Effector memory CD4-positive, alpha-beta T cell (primary cell): ENCODE data around the gene ONECUT3.
A peak's percentile ranks its signal among the peaks of the same experiment; 100 is the strongest.

ENCODE experiments used
- DNase-seq, 3 donors: peaks; one replicate each; pipeline ENCODE4 v3.0.0-alpha.2; 2020
- H3K27ac ChIP-seq: 2 replicates; pipeline ENCODE4 v1.7.0; 2013; ENCODE audit warnings: mild to moderate bottlenecking, low read length, moderate library complexity; ENCODE audit not compliant: insufficient read depth, poor library complexity, severe bottlenecking
- H3K27me3 ChIP-seq: replicated peaks from 2 replicates; pipeline ENCODE4 v1.7.0; 2013; ENCODE audit warnings: mild to moderate bottlenecking, low read length; ENCODE audit not compliant: insufficient read depth, control insufficient read depth, poor library complexity, severe bottlenecking
- H3K36me3 ChIP-seq: 2 replicates; pipeline ENCODE4 v1.7.0; 2013; ENCODE audit warnings: mild to moderate bottlenecking, low read length, moderate library complexity; ENCODE audit not compliant: control insufficient read depth, insufficient read depth
- H3K4me1 ChIP-seq: 2 replicates; pipeline ENCODE4 v1.7.0; 2013; ENCODE audit warnings: low read length, mild to moderate bottlenecking; ENCODE audit not compliant: control insufficient read depth, insufficient read depth, poor library complexity, severe bottlenecking
- H3K4me3 ChIP-seq: 2 replicates; pipeline ENCODE4 v1.7.0; 2013; ENCODE audit warnings: low read length, low read depth, mild to moderate bottlenecking; ENCODE audit not compliant: insufficient read depth, poor library complexity, severe bottlenecking
- H3K9me3 ChIP-seq: 2 replicates; pipeline ENCODE4 v1.7.0; 2013; ENCODE audit warnings: mild to moderate bottlenecking, low read length, moderate library complexity; ENCODE audit not compliant: control insufficient read depth

The ONECUT3 gene

DNA sequence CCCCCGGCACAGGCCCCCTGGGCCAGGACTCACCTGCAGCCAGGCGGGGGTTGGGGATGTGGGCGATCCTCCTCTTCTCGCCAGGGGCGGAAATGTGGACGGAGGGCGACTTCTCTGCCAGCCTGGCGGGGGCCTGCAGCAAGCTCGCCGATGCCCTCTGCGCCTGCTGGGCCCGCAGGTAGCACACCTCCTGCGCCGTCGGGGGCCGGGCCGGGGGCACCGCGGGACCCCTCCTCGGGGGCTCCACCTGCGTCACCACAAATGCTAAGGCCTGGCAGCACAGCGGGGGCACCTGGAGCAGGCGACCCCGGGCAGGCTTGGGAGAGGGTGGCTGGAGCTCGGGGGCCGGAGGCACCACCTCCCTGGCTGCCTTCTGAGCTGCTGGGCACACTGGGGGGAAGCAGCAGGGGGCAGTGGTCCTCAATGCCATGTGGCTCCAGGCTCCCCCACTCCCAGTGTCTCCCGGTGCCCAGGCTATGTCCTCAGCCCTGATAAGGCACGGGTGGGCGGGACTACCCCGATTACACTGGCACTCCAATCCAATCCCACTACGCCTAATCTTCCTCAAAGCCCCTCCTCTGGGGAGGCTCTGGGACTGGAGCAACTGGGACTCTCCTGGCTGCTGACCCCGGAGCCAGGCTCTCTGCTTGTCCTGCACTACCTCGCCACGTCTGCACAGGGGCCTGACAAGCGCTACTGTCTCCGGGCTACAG lies 70.4 kb downstream of the ONECUT3 start:
- no peak for DNase-seq
- Histone ChIP-seq H3K27ac (no peak overlapping the region), H3K9me3 (no peaks in the 10 kb centered on the region), H3K4me3 (no peak overlapping the region), H3K4me1 (no peaks in the 10 kb centered on the region), H3K36me3 (peaks cover 68% of the 10 kb centered on the region), H3K27me3 (no peaks in the 10 kb centered on the region)

DNA sequence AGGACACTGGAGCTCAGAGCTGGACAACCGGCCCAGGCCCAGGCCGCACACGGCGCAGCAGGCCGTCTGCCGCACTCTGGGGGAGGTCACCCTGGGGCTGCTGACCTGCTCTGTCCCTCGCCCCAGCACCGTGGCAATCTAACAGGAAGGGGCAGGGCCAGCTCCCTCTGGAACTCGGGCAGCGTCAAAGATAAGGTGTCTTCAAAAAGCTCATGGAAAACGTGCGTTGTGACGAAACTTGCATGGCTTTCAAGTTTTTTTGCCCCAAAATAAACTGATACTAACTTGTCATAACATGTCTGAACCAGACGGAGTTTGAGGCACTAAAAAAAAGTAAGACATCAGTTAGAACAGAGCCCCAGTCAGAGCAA lies 70.9 kb downstream of the ONECUT3 start:
- Histone ChIP-seq H3K36me3 (peaks cover 68% of the 10 kb centered on the region), H3K27me3 (no peaks in the 10 kb centered on the region), H3K4me1 (no peaks in the 10 kb centered on the region), H3K9me3 (no peaks in the 10 kb centered on the region), H3K4me3 (no peak overlapping the region), H3K27ac (no peak overlapping the region)
- DNase-seq: no peak

DNA sequence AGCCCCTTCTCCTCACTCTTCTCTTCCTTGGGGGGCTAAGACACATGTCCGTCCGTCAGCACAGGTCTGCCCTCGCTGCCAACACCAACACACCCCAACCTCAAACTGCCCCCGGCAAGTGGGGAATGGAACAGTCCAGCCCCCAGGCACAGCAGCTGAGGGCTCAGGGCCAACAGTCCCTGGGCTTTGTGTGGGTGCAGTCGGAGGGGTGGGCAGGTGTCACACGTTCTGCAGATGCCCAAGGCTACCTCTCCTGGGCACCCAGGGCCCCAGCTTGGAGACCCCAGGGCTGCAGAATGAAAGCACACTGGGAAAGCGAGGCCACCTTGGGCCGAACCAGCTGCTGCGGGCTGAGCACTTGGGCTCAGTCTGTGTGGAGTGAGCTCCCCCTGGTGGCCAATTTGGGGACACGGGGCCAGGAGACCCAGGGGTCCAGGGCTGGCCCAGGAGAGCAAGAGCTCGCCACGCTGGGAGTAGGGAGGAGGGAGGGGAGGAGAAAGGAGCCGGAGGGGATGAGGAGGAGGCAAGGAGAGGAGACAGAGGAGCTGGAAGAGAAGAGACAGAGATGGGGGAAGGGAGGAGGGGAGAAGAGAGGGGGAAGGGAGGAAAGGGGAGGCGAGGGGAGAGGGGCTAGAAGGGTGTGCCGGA lies 72.7 kb downstream of the ONECUT3 start:
- Histone ChIP-seq H3K4me3 (no peak overlapping the region), H3K4me1 (no peaks in the 10 kb centered on the region), H3K9me3 (no peaks in the 10 kb centered on the region), H3K27ac (no peak overlapping the region), H3K27me3 (no peaks in the 10 kb centered on the region), H3K36me3 (peaks cover 63% of the 10 kb centered on the region)
- DNase-seq: peak; percentile 54 to 72 (median 60)

DNA sequence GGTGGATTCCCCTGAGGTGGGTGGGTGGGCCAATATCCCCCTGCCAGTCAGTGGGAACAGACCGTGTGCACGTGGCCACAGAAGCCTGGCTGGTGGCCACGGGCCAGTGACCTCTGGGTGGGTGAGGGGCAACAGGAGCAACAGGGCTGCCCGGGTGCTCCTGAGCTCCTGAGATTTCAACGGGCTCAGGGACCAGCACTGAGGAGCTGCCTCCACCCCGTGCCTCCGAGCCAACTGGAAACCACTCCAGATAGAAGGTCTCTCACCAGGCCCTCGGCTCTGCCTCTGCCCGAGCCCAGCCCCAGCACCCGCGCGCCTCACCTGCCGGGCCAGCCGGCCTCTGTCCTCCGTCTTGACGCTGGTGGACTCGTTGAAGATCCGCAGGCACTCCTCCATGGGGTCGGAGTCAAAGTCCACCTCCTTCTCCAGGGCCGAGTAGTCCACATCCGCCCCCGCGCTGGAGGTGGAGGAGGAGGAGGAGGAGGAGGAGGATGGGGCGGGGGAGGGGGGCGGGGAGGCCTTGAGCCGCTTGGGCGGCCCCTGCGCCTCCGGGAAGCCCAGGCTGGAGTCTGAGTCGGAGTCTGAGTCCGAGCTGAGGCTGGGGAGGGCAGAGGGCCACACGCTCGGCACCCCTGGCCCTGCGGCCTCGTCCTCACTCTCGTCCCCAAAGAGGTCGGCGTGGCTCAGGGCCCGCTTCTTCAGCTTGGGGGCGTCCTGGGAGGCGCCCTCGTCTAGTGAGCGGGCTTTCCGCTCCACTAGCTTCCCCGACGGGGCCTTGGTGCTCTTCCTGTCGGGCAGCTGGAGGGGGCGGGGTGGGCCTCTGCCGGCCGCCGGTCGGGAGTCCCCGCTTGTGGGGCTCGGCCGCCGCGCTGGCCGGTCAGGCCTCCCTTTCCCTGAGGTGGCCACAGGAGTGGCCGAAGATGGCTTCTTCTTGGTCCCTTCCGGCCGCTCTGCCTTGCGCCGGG lies 73.5 kb downstream of the ONECUT3 start:
- Histone ChIP-seq H3K27ac (no peak overlapping the region), H3K27me3 (no peaks in the 10 kb centered on the region), H3K9me3 (no peaks in the 10 kb centered on the region), H3K4me1 (no peaks in the 10 kb centered on the region), H3K4me3 (no peak overlapping the region), H3K36me3 (peaks cover 58% of the 10 kb centered on the region)
- no peak for DNase-seq

DNA sequence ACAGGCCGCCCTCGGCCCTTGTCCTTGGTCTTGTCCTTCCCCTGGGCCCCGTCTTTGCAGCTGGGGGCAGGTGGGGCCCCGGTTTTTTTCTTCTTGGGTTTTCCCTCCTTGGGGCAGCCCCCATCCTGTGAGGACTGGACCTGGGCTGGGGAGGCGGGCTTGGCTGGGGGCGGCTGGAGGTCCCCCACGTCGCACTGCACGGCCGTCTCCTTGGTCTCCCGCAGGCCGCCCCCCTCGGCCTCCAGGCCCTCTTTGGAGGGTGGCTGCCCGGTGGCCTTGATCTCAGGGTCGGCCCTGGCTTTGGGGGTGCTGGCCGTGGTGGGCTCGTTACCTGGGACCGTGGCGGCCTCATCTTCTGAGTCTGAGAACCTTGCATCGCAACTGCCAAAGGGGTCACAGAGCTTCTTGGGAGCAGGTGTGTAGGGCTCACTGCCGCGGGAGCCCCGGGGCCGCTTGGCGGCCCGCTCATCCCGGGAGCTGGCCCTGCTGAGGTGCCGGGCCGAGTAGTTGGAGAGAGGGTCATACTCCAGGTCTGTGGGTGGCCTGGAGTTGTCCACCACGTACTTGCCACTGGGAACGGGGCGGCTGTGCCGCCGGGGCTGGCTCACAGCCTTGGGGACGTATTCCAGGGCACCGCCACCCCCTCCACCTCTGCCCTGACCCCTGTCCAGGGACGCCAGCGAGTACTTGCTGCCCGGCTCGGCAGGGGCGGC lies 74.4 kb downstream of the ONECUT3 start:
- Histone ChIP-seq H3K4me1 (no peaks in the 10 kb centered on the region), H3K27ac (no peak overlapping the region), H3K36me3 (peaks cover 50% of the 10 kb centered on the region), H3K4me3 (no peak overlapping the region), H3K9me3 (no peaks in the 10 kb centered on the region), H3K27me3 (no peaks in the 10 kb centered on the region)
- DNase-seq: no peak

DNA sequence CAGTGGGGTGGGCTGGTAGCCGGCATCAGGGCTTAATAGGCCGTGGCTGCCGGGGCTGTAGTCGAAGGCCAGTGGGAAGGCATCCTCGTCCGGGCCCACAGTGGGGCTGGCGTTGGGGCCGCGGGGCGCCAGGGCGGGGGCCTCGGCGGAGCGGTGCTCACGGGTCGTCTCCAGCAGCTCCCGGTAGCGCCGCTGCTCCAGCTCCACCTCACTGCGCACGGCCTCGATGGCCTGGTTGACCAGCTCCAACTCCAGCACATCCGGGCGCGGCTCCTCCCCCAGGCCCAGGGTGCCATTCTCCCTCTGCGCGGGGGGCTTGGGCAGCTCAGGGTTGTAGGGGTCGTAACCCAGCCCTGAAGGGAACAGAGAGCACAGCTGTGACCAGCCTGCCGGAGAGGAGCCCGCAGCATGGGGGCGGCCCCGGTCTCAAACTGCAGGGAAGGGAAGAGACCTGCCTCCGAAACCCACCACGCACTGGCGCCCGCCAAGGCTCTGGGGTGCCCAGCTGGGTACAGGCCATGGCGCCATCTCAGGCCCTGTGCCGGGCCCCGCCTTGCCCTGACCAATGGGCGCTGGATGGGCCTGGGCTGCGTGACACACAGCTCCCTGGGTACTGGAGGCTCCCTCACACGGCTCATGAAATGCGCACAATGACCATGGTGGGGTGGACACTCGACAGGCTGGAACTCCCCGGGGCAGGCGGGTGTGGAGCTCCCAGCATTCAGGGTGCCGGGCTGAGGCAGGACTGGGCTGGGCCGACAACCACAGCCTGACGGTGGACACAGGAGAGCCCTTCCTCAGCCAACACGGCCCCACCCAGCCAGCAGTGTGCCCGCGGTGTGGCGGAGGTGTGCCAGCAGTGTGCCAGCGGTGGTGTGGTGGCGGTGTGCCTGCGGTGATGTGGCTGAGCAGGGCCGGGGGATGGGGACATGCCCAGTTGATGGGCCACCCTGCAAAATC lies 75.3 kb downstream of the ONECUT3 start:
- Histone ChIP-seq H3K27me3 (no peaks in the 10 kb centered on the region), H3K27ac (no peak overlapping the region), H3K36me3 (peaks cover 49% of the 10 kb centered on the region), H3K4me1 (no peaks in the 10 kb centered on the region), H3K4me3 (no peak overlapping the region), H3K9me3 (no peaks in the 10 kb centered on the region)
- no peak for DNase-seq

DNA sequence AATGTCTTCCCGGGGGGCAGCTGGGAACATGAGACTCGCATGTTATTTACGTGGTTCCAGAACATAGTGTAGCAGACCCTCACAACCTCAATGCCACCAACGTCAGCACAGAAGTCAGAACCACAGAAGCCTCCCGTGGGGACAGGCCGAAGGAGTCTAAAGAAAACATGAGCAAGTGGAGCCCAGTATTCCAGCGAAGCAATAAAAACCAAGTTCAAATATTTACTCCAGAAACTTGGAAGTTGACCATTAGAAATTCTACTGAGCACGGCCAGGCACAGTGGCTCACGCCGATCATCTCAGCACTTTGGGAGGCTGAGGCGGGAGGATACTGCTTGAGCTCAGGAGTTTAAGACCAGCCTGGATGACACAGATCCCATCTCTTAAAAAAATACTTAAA lies 76.7 kb downstream of the ONECUT3 start:
- Histone ChIP-seq H3K4me3 (no peak overlapping the region), H3K27ac (no peak overlapping the region), H3K27me3 (no peaks in the 10 kb centered on the region), H3K9me3 (no peaks in the 10 kb centered on the region), H3K4me1 (no peaks in the 10 kb centered on the region), H3K36me3 (peaks cover 46% of the 10 kb centered on the region)
- DNase-seq: no peak

DNA sequence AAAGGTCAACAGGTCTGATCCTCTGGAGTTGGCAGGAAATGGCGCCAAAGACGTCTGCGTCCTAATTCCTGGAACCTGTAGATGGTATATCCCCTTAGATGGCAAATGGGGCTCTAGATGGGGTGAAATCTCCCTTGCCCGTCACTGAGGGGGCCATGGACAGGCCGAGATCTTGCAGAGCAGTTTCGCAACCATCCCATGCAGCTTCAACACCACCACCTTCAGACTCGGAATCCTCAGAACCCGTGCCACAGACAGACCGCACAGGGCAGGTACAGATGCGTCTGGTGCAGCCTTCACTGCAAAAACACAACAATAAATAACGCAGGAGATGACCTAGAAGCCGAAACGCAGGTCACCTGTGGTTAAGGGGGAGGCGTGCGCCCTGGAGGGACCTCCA lies 77.3 kb downstream of the ONECUT3 start:
- no peaks in the 10 kb centered on the region for H3K4me1 ChIP-seq
- no peak overlapping the region for H3K27ac ChIP-seq
- H3K36me3 ChIP-seq: peaks cover 47% of the 10 kb centered on the region
- no peaks in the 10 kb centered on the region for H3K9me3 ChIP-seq
- no peak for DNase-seq
- H3K4me3 ChIP-seq: no peak overlapping the region
- H3K27me3 ChIP-seq: no peaks in the 10 kb centered on the region
